H9 (cell line): ENCODE measurements around the gene PXN. TPM values are rescaled to one million over a fixed set of nuclear protein-coding genes. Genes with fewer than 3 reads are reported as not detected.

Source experiments
- DNase-seq: peaks from one replicate; pipeline ENCODE4 v3.0.0-alpha.2; 2017
- H2AFZ ChIP-seq: one replicate; pipeline ENCODE4 v1.6.1; 2013; ENCODE audit warnings: mild to moderate bottlenecking, low read length, control low read depth, moderate library complexity
- H2AK5ac ChIP-seq: 2 replicates; pipeline ENCODE4 v1.6.1; 2013; ENCODE audit warnings: low read length, control low read depth, mixed read lengths; ENCODE audit not compliant: insufficient read length
- H2BK120ac ChIP-seq: one replicate; pipeline ENCODE4 v1.6.1; 2013; ENCODE audit warnings: low read depth, mild to moderate bottlenecking, low read length, control low read depth, inconsistent platforms; ENCODE audit not compliant: poor library complexity, severe bottlenecking
- H2BK12ac ChIP-seq: 2 replicates; pipeline ENCODE4 v1.6.1; 2013; ENCODE audit warnings: low read length, control low read depth, mixed read lengths, low read depth; ENCODE audit not compliant: insufficient read length
- H2BK15ac ChIP-seq: 2 replicates; pipeline ENCODE4 v1.6.1; 2013; ENCODE audit warnings: low read depth, low read length, control low read depth
- H2BK20ac ChIP-seq: one replicate; pipeline ENCODE4 v1.6.1; 2013; ENCODE audit warnings: low read depth, mild to moderate bottlenecking, low read length, control low read depth, inconsistent platforms; ENCODE audit not compliant: poor library complexity, severe bottlenecking
- H2BK5ac ChIP-seq: 2 replicates; pipeline ENCODE4 v1.6.1; 2013; ENCODE audit warnings: low read length, control low read depth, mixed read lengths; ENCODE audit not compliant: insufficient read length
- H3K14ac ChIP-seq: 2 replicates; pipeline ENCODE4 v1.6.1; 2013; ENCODE audit warnings: low read length, control low read depth; ENCODE audit not compliant: insufficient read depth
- H3K18ac ChIP-seq: 2 replicates; pipeline ENCODE4 v1.6.1; 2013; ENCODE audit warnings: low read depth, mild to moderate bottlenecking, mixed read lengths, low read length, control low read depth; ENCODE audit not compliant: insufficient read length
- H3K23ac ChIP-seq: 2 replicates; pipeline ENCODE4 v1.6.1; 2013; ENCODE audit warnings: low read length, control low read depth, mixed read lengths, low read depth; ENCODE audit not compliant: insufficient read length
- H3K23me2 ChIP-seq: 2 replicates; pipeline ENCODE4 v1.6.1; 2013; ENCODE audit warnings: low read depth, mild to moderate bottlenecking, mixed read lengths, low read length, control low read depth; ENCODE audit not compliant: insufficient read length, poor library complexity, severe bottlenecking
- H3K27ac ChIP-seq: 2 replicates; pipeline ENCODE4 v1.5.1; 2013; ENCODE audit warnings: low read length, control low read depth, mixed read lengths, low read depth; ENCODE audit not compliant: insufficient read length
- H3K27me3 ChIP-seq: 2 replicates; pipeline ENCODE4 v1.6.1; 2013; ENCODE audit warnings: low read length, control low read depth, inconsistent platforms; ENCODE audit not compliant: insufficient read depth
- H3K4ac ChIP-seq: 2 replicates; pipeline ENCODE4 v1.6.1; 2013; ENCODE audit warnings: low read depth, mild to moderate bottlenecking, control low read depth, inconsistent platforms, low read length, moderate library complexity
- H3K4me1 ChIP-seq: 2 replicates; pipeline ENCODE4 v1.6.1; 2013; ENCODE audit warnings: low read length, control low read depth, inconsistent platforms; ENCODE audit not compliant: insufficient read depth
- H3K4me2 ChIP-seq: 2 replicates; pipeline ENCODE4 v1.6.1; 2013; ENCODE audit warnings: low read length, control low read depth, mixed read lengths; ENCODE audit not compliant: insufficient read length, insufficient read depth
- H3K56ac ChIP-seq: 2 replicates; pipeline ENCODE4 v1.6.1; 2013; ENCODE audit warnings: low read depth, mild to moderate bottlenecking, mixed read lengths, low read length, control low read depth; ENCODE audit not compliant: insufficient read length
- H3K79me1 ChIP-seq: 2 replicates; pipeline ENCODE4 v1.6.1; 2013; ENCODE audit warnings: low read depth, mild to moderate bottlenecking, moderate library complexity, low read length, control low read depth, inconsistent platforms; ENCODE audit not compliant: insufficient read depth, poor library complexity, severe bottlenecking
- H3K79me2 ChIP-seq: 2 replicates; pipeline ENCODE4 v1.6.1; 2013; ENCODE audit warnings: low read length, control low read depth, inconsistent platforms; ENCODE audit not compliant: insufficient read depth
- H3K9ac ChIP-seq: 2 replicates; pipeline ENCODE4 v1.6.1; 2013; ENCODE audit warnings: low read length, control low read depth, mixed read lengths; ENCODE audit not compliant: insufficient read length; ENCODE audit errors: extremely low read depth
- H3K9me3 ChIP-seq: one replicate; pipeline ENCODE4 v1.6.1; 2013; ENCODE audit warnings: low read depth, low read length, inconsistent platforms; ENCODE audit not compliant: control insufficient read depth
- H3T11ph ChIP-seq: one replicate; pipeline ENCODE4 v1.6.1; 2013; ENCODE audit warnings: mild to moderate bottlenecking, low read length, control low read depth, inconsistent platforms
- H4K20me1 ChIP-seq: one replicate; pipeline ENCODE4 v1.6.1; 2013; ENCODE audit not compliant: control insufficient read depth, insufficient read length, insufficient read depth
- H4K5ac ChIP-seq: 2 replicates; pipeline ENCODE4 v1.6.1; 2013; ENCODE audit warnings: low read depth, mild to moderate bottlenecking, mixed read lengths, low read length, control low read depth; ENCODE audit not compliant: insufficient read length
- H4K8ac ChIP-seq: replicated peaks from 2 replicates; pipeline ENCODE4 v1.6.1; 2013; ENCODE audit warnings: low read length, control low read depth, mixed read lengths, low read depth; ENCODE audit not compliant: insufficient read length
- H4K91ac ChIP-seq: 2 replicates; pipeline ENCODE4 v1.6.1; 2013; ENCODE audit warnings: low read depth, mild to moderate bottlenecking, moderate library complexity, mixed read lengths, low read length, control low read depth; ENCODE audit not compliant: insufficient read length
- H3K27ac Mint-ChIP-seq, 3 experiments: 2 replicates in 2 of 3; 3 replicates in 1 of 3; pipeline ENCODE4 v1.8.0; 2020 to 2021; ENCODE audit warnings: mixed read lengths in 3 of 3, mild to moderate bottlenecking in 1 of 3, moderate library complexity in 1 of 3
- H3K27me3 Mint-ChIP-seq: 2 replicates; pipeline ENCODE4 v1.8.0; 2021; ENCODE audit warnings: low read depth, mild to moderate bottlenecking, moderate library complexity, mixed read lengths
- H3K36me3 Mint-ChIP-seq, 3 experiments: 2 replicates in 2 of 3; 3 replicates in 1 of 3; pipeline ENCODE4 v1.8.0; 2020 to 2021; ENCODE audit warnings: low read depth in 3 of 3, mixed read lengths in 3 of 3; ENCODE audit not compliant: insufficient read depth in 1 of 3
- H3K4me1 Mint-ChIP-seq, 2 experiments: 2 replicates each; pipeline ENCODE4 v1.8.0; 2020; ENCODE audit warnings: mixed read lengths in 2 of 2
- H3K4me3 Mint-ChIP-seq, 2 experiments: 2 replicates in 1 of 2; 3 replicates in 1 of 2; pipeline ENCODE4 v1.8.0; 2020 to 2021; ENCODE audit warnings: mild to moderate bottlenecking in 2 of 2, mixed read lengths in 2 of 2, moderate library complexity in 1 of 2
- H3K9me3 Mint-ChIP-seq, 2 experiments: 2 replicates in 1 of 2; 3 replicates in 1 of 2; pipeline ENCODE4 v1.8.0; 2020; ENCODE audit warnings: mild to moderate bottlenecking in 2 of 2, mixed read lengths in 2 of 2, moderate library complexity in 1 of 2
- CTCF ChIP-seq: fragments of 200-600 bp; sonication (generic); conservative IDR thresholded peaks from 3 replicates; pipeline ENCODE4 v1.8.0; 2021; ENCODE audit warnings: antibody characterized with exemption, mild to moderate bottlenecking
- WGBS: extraction: QIAGEN DNeasy Blood & Tissue Kit; methylation state at CpG from one replicate; pipeline ENCODE4 v1.1.7; 2013; ENCODE audit warnings: missing lambda C conversion rate, low lambda C conversion rate, mixed read lengths; ENCODE audit not compliant: insufficient read length; ENCODE audit errors: extremely low coverage; 5-methylcytosine and 5-hydroxymethylcytosine counted together
- total RNA-seq: library from RNA; stranded (reverse); gene quantifications from 2 replicates; pipeline ENCODE4 v1.2.1, GENCODE V29; 2021

PXN gene
- total RNA-seq, 1 experiment from 2014 or later = 92.8 TPM

GRCh38 chr12:120301962-120302815 lies 36.7 kb upstream of the PXN start, which contains the start of gene SIRT4:
TSS of gene SIRT4 (plus strand) at chr12:120302321. CDS start at chr12:120303562, 1,241 bp downstream.
- H4K5ac ChIP-seq = no peak within 1 kb of the TSS
- TF ChIP-seq CTCF = peak; percentile 91
- no peaks in the 10 kb centered on the region for H3K79me1 ChIP-seq
- no peak within 1 kb of the TSS for H3K14ac ChIP-seq
- H2BK15ac ChIP-seq = no peak within 1 kb of the TSS
- H3K23ac ChIP-seq = no peak within 1 kb of the TSS
- H3K23me2 ChIP-seq = peaks cover 3% of the 10 kb centered on the region
- Mint-ChIP-seq H3K4me1 (peaks cover 6 to 7% of the 10 kb centered on the region in 2 experiments; a peak in 3 of 4 replicates), H3K9me3 (no peaks in the 10 kb centered on the region; a peak in 1 of 5 replicates), H3K27me3 (no peaks in the 10 kb centered on the region), H3K4me3 (peak within 1 kb of the TSS; percentile 86 to 93), H3K27ac (peak within 1 kb of the TSS; percentile 14 to 95 (median 82); a peak in 5 of 7 replicates), H3K36me3 (no peaks in the 10 kb centered on the region)
- H3K27me3 ChIP-seq = no peaks in the 10 kb centered on the region
- H3K9me3 ChIP-seq = no peaks in the 10 kb centered on the region
- H3K56ac ChIP-seq = no peak within 1 kb of the TSS
- H4K20me1 ChIP-seq = no peaks in the 10 kb centered on the region
- peak; percentile 90 for DNase-seq
- peak within 1 kb of the TSS; percentile 67 for H3K9ac ChIP-seq
- no CpG with 5 or more reads among the region's 31 CpGs for WGBS
- peak within 1 kb of the TSS; percentile 42 for H2AFZ ChIP-seq
- no peak within 1 kb of the TSS for H4K8ac ChIP-seq
- no peak within 1 kb of the TSS for H3T11ph ChIP-seq
- H3K27ac ChIP-seq = no peak within 1 kb of the TSS
- H2AK5ac ChIP-seq = no peak within 1 kb of the TSS
- peak within 1 kb of the TSS; percentile 59 for H3K4me2 ChIP-seq
- H3K4ac ChIP-seq = no peak within 1 kb of the TSS
- no peak within 1 kb of the TSS for H2BK120ac ChIP-seq
- H3K18ac ChIP-seq = no peak within 1 kb of the TSS
- no peak within 1 kb of the TSS for H2BK12ac ChIP-seq
- H2BK20ac ChIP-seq = no peak within 1 kb of the TSS
- H4K91ac ChIP-seq = no peak within 1 kb of the TSS
- no peak within 1 kb of the TSS for H2BK5ac ChIP-seq
- H3K79me2 ChIP-seq = no peaks in the 10 kb centered on the region
- H3K4me1 ChIP-seq = no peaks in the 10 kb centered on the region
